Tibial nerve (tissue), 4 donors: ENCODE measurements around the gene UCK2. TPM values are rescaled to one million over a fixed set of nuclear protein-coding genes. Genes with fewer than 3 reads are reported as not detected.

Experiments
- DNase-seq, 2 donors: peaks; one replicate each; pipeline ENCODE4 v3.0.0-alpha.2; 2019; ENCODE audit warnings: low spot score in 2 of 2
- H3K27ac ChIP-seq, 4 donors: fragments of 200-600 bp; sonication (generic) in 3 of 4; one replicate each; pipeline ENCODE4 v1.5.1; 2017 to 2019; ENCODE audit warnings: mild to moderate bottlenecking in 1 of 4
- H3K27me3 ChIP-seq, 2 donors: fragments of 200-600 bp; sonication (generic) in 1 of 2; one replicate each; pipeline versions ENCODE4 v1.5.1 to v1.6.0; 2017 to 2019
- H3K36me3 ChIP-seq, 3 donors: fragments of 200-600 bp; sonication (generic); one replicate each; pipeline ENCODE4 v1.5.1; 2018 to 2019
- H3K4me1 ChIP-seq, 4 donors: fragments of 200-600 bp; sonication (generic) in 3 of 4; one replicate each; pipeline ENCODE4 v1.5.1; 2017 to 2019
- H3K4me3 ChIP-seq, 4 donors: fragments of 200-600 bp; sonication (generic) in 3 of 4; one replicate each; pipeline ENCODE4 v1.5.1; 2017 to 2019; ENCODE audit warnings: mild to moderate bottlenecking in 1 of 4, moderate library complexity in 1 of 4
- H3K9me3 ChIP-seq, 4 donors: fragments of 200-600 bp; sonication (generic) in 3 of 4; one replicate each; pipeline ENCODE4 v1.5.1; 2017 to 2019
- EP300 ChIP-seq, 2 donors: sonication (generic); formaldehyde crosslinking; IDR thresholded peaks; one replicate each; pipeline ENCODE4 v1.6.1; 2017; ENCODE audit warnings: antibody characterized with exemption in 2 of 2, mild to moderate bottlenecking in 1 of 2
- POLR2A ChIP-seq, 2 donors: fragments of 450-650 bp; IDR thresholded peaks; one replicate each; pipeline ENCODE4 v1.6.1; 2017; ENCODE audit warnings: antibody characterized with exemption in 2 of 2, mild to moderate bottlenecking in 2 of 2, moderate library complexity in 2 of 2
- WGBS, 2 donors: methylation state at CpG; one replicate each; pipeline ENCODE4 v1.1.5; 2018; 5-methylcytosine and 5-hydroxymethylcytosine counted together
- total RNA-seq, 4 donors: library from RNA; depleted of rRNA; stranded (reverse); fragments of >200 nt; gene quantifications; one replicate each; pipeline ENCODE4 v1.1.0, GENCODE V29; 2016
- TF ChIP-seq, protein P1 (sequence below), 5 experiments: fragments of 200-600 bp in 3 of 5; fragments of 450-650 bp in 2 of 5; sonication (generic) in 3 of 5; IDR thresholded peaks; one replicate each; pipeline ENCODE4 v1.5.1; 2016 to 2019; ENCODE audit warnings: antibody characterized with exemption in 5 of 5, mild to moderate bottlenecking in 3 of 5, moderate library complexity in 2 of 5

The UCK2 gene
- total RNA-seq, 4 donors from 2014 or later: 29.7 to 36.0 (median 33.8) TPM

GRCh38 chr1:165862448-165862847 is 35.0 kb downstream of the UCK2 start:
- TF ChIP-seq, protein P1, sequence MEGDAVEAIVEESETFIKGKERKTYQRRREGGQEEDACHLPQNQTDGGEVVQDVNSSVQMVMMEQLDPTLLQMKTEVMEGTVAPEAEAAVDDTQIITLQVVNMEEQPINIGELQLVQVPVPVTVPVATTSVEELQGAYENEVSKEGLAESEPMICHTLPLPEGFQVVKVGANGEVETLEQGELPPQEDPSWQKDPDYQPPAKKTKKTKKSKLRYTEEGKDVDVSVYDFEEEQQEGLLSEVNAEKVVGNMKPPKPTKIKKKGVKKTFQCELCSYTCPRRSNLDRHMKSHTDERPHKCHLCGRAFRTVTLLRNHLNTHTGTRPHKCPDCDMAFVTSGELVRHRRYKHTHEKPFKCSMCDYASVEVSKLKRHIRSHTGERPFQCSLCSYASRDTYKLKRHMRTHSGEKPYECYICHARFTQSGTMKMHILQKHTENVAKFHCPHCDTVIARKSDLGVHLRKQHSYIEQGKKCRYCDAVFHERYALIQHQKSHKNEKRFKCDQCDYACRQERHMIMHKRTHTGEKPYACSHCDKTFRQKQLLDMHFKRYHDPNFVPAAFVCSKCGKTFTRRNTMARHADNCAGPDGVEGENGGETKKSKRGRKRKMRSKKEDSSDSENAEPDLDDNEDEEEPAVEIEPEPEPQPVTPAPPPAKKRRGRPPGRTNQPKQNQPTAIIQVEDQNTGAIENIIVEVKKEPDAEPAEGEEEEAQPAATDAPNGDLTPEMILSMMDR (IDR thresholded peaks at IDR 0.05): no peak
- TF ChIP-seq POLR2A (IDR thresholded peaks at IDR 0.05) (no peak), EP300 (IDR thresholded peaks at IDR 0.05) (no peak)
- DNase-seq: no peak
- no peaks in the 10 kb centered on the region for H3K36me3 ChIP-seq

DNA sequence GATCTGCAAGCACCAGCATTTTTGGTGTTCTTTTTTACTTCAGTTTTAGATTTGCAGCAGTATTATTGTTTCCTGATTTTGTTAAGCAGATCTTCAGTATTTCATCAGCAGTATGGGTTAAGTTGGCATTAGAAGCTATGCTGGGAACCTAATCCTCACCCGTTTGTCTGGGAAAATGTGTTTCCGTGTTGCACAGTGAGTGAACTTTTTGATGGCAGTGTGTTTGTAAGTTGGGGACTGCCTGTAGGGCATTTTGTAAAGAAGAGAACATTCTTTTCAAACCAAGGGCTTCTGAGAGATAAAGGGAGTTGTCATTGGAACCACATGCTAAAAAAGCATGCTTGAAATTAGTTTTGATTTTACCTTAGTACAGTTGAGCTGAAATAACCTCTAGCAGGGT is 35.9 kb downstream of the UCK2 start:
- TF ChIP-seq EP300 (IDR thresholded peaks at IDR 0.05) (no peak), POLR2A (IDR thresholded peaks at IDR 0.05) (no peak)
- TF ChIP-seq, protein P1 (IDR thresholded peaks at IDR 0.05): no peak
- H3K9me3 ChIP-seq: no peaks in the 10 kb centered on the region
- 32 to 43% methylated on average over 2 of the region's 2 CpGs for WGBS, 2 donors
- no peaks in the 10 kb centered on the region for H3K27me3 ChIP-seq
- no peak overlapping the region for H3K4me3 ChIP-seq
- DNase-seq: no peak
- H3K36me3 ChIP-seq: no peaks in the 10 kb centered on the region
- no peak overlapping the region for H3K27ac ChIP-seq
- peaks cover 0 to 13% (median 6%) of the 10 kb centered on the region in 4 donors for H3K4me1 ChIP-seq

More at GRCh38 chr1:165862448-165862847, 35.0 kb downstream of the UCK2 start:
- Histone ChIP-seq H3K27me3 (no peaks in the 10 kb centered on the region), H3K4me1 (peaks cover 0 to 20% (median 6%) of the 10 kb centered on the region in 4 donors), H3K9me3 (no peaks in the 10 kb centered on the region), H3K27ac (no peak overlapping the region), H3K4me3 (no peak overlapping the region)
- WGBS, 2 donors: 39 to 41% methylated on average over 5 of the region's 5 CpGs

DNA sequence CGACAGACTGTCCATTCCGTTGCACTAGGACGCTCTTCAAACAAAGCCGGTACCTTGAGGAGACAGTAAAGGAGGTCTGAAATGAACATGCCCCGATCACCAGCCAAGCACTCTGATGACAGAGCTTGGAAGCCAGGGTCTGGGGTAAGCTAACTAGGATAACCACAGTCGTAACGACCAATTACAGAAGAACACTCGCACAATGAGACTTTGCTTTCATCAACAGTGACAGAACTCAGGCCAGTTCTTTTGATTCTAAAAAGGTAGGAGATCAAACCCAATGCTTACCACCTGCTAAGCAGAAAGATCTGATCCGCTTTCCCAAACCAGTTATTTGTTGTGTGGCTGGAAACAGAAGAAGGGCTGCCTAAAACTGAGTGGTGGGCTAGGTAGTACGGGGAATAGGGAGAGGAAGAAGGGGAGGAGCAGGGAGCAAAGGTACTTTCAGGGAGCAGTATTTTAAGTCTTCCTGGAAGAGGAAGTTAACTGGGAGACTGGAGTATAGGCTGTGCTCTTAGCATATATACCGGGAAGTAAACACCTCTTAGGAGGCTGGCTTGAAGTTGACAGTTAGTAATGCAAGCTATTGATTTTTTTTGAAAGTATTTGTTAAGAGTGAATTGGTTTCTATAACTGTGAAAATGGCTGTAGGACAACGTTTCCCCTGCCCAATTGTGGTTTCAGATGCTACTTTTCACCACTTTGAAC is 38.4 kb downstream of the UCK2 start:
- Histone ChIP-seq H3K27ac (no peak overlapping the region), H3K4me3 (no peak overlapping the region), H3K4me1 (peaks cover 0 to 12% (median 6%) of the 10 kb centered on the region in 4 donors), H3K36me3 (no peaks in the 10 kb centered on the region), H3K9me3 (no peaks in the 10 kb centered on the region), H3K27me3 (no peaks in the 10 kb centered on the region)
- WGBS, 2 donors: 93 to 94% methylated on average over 12 of the region's 12 CpGs
- DNase-seq: no peak
- TF ChIP-seq EP300 (IDR thresholded peaks at IDR 0.05) (no peak), POLR2A (IDR thresholded peaks at IDR 0.05) (no peak)
- TF ChIP-seq, protein P1 (IDR thresholded peaks at IDR 0.05): no peak

DNA sequence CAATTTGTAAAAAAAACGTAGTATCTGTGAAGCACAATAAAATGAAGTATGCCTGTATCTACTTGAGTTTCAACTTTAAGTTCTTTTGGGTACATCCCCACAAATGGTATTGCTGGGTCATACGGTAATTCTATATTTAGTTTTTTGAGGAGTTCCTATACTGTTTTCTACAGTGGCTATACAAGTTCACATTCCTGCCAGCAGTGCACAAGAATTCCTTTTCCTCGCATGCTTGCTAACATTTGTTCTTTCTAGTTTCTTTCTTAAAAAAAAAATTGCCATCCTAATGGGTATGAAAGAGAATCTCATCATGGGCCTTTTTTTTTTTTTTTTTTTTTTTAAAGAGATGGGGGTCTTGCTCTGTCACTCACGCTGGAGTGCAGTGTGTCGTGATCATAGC is 41.9 kb downstream of the UCK2 start:
- no peaks in the 10 kb centered on the region for H3K9me3 ChIP-seq
- TF ChIP-seq EP300 (IDR thresholded peaks at IDR 0.05): no peak
- TF ChIP-seq POLR2A (IDR thresholded peaks at IDR 0.05): no peak
- TF ChIP-seq, protein P1 (IDR thresholded peaks at IDR 0.05): no peak
- DNase-seq: no peak
- peaks cover 0 to 7% (median 2%) of the 10 kb centered on the region in 4 donors for H3K4me1 ChIP-seq
- no peak overlapping the region for H3K4me3 ChIP-seq
- 73 to 78% methylated on average over 5 of the region's 5 CpGs for WGBS, 2 donors
- H3K36me3 ChIP-seq: no peaks in the 10 kb centered on the region
- H3K27me3 ChIP-seq: no peaks in the 10 kb centered on the region
- H3K27ac ChIP-seq: no peak overlapping the region

GRCh38 chr1:165871311-165872067 is 44.1 kb downstream of the UCK2 start:
- TF ChIP-seq EP300 (IDR thresholded peaks at IDR 0.05) (no peak), POLR2A (IDR thresholded peaks at IDR 0.05) (no peak)
- TF ChIP-seq, protein P1 (IDR thresholded peaks at IDR 0.05): peak in 1 of 5 experiments; percentile 18
- H3K4me3 ChIP-seq: no peak overlapping the region

More at GRCh38 chr1:165871311-165872067, 44.1 kb downstream of the UCK2 start:
- peak in 1 of 2 donors; percentile 24 for DNase-seq
- H3K9me3 ChIP-seq: no peaks in the 10 kb centered on the region
- no peaks in the 10 kb centered on the region for H3K27me3 ChIP-seq
- 48 to 52% methylated on average over 4 of the region's 4 CpGs for WGBS, 2 donors
- H3K27ac ChIP-seq: no peak overlapping the region
- peaks cover 0 to 7% (median 2%) of the 10 kb centered on the region in 4 donors for H3K4me1 ChIP-seq
- H3K36me3 ChIP-seq: no peaks in the 10 kb centered on the region
